GM19397 (cell line): ENCODE data around the gene CLDN9.

Experiments
- ATAC-seq: cut with Tn5 transposase; IDR thresholded peaks from one replicate; pipeline ENCODE4 v1.9.1; 2021; ENCODE audit warnings: mild to moderate bottlenecking, moderate library complexity; ENCODE audit not compliant: unreplicated experiment

The CLDN9 gene, protein sequence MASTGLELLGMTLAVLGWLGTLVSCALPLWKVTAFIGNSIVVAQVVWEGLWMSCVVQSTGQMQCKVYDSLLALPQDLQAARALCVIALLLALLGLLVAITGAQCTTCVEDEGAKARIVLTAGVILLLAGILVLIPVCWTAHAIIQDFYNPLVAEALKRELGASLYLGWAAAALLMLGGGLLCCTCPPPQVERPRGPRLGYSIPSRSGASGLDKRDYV

DNA sequence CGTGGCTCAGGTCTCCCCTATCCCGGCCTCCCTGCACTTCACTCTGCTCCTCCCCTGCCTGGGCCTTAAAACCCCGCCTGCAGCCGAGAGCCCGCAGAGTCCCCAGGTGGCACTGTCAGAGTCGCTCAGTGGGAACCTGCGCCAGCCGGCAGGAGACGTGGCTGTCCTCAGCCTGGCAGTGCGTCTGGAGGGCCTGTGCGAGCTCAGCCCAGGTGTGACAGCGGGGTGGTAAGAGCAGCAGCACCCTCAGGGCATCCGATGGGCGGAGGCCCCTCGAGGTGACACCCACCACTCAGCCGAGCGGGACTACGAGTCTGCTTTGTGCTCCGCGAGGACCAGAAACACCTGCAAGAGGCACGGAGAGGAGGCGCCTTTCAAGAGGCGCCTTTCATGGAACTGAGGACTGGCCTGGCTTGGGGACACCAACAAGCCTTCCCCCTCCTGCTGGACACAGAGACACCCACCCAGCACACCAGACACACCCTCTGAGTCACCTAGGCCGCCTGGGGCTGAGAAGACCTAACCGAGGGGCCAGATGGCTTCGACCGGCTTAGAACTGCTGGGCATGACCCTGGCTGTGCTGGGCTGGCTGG lies at the start of gene CLDN9:
Gene CLDN9 (plus strand): TSS at position 96 of the 593 bp plus-strand sequence. CDS start 440 bp downstream, at position 536.
- ATAC-seq = no peak

DNA sequence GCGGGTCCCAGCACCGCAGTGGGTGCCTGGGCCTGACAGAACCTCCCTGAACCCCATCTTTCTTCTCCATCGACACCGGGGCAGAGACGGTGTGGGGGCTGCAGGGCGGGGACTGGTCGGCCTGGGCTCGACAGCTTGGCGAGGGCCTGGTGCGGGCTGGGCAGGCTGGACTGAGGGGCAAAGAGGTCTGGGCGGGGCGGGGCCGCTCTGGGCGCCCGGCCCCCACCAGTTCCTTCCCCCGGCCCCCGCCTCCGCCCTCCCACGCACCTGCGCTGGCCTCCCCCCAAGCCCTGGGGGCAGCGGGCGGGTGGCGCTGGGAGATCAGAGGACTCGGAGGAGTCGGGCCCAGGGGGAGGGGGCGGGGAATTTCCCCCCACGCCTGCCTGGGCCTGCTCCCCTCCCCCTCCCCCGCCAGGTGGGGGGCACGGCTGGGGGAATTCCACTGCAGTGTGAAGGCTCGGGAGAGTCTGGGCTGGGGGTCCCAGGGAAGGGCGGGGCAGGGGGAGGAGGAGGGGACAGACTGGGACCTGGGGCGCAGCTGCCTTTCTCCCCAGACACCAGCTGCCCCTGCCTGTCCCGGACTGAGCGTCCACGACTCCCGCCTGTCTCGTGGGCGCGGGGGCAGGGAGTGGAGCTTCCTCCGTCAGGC lies 49.5 kb upstream of the CLDN9 start:
- ATAC-seq = no peak

DNA sequence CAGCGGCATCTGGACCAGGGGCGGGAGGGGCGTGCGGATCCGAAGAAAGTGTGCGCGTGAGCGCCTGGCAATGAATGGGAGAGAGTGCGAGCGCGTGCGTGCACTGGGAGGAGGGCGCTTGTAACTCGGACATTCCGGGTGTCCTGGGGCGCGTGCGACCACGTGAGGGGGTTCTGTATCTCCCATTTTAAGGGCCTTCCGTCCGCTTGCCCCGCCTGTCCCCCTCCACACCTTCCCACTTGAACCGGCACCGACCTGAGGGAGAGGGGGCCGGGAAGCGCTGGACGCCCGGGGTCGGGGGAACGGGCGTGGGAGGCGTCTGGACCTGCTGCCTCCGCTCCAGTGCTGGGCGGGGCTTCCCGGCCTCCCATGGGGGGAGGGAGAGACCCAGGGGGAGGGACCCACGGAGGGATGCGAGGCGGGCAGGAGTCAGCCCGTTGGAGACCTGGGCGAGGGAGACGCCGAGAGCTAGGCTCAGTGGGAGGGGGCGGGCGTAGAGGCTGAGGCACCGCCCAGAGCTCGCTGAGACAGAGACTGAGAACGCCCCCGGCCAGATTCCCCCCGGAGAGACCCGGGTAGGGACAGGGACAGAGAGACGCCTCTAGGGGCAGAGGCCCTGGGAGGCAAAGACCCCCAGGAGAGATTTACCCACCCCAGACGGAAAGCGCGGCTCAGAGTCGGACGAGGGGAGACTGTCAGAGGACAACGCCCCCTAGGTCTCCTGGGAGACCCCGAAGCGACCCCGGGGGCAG lies 48.8 kb upstream of the CLDN9 start, which contains the start of gene KREMEN2:
Gene KREMEN2 (plus strand): TSS at position 553 of the 752 bp plus-strand sequence. CDS start 246 bp downstream, outside the sequence.
- no peak for ATAC-seq

DNA sequence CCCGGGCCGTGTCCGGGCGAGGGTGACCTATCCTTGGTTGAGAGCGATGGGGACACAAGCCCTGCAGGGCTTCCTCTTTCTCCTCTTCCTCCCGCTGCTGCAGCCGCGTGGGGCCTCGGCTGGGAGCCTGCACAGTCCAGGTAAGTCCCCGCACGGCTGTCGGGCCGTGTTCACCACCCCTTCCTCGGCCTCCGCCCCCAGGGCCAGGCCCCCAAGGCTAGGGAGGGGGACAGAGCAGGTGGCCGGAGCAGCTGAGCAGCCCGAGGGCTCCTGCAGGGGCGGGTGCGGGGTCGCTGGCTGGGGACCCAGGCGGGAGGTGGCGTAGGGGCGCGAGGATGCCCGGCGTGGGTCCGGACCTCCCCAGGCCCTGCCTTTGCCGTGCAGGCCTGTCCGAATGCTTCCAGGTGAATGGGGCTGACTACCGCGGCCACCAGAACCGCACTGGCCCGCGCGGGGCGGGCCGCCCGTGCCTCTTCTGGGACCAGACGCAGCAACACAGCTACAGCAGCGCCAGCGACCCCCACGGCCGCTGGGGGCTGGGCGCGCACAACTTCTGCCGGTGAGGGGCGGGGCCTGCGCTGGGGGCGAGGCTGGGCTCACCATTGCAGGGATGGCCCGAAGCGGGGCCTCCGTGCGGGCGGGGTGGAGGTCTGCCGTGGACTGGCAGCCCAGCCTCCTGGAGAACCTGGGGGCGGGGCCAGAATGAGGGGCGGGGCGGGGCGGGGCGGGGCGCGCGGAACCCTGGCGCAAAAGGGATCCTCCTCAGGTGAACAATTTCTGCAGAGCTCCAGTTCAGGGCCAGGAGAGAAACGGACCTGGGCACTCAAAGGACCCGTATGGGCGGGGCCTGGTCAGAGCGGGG lies 48.0 kb upstream of the CLDN9 start:
- ATAC-seq = no peak

DNA sequence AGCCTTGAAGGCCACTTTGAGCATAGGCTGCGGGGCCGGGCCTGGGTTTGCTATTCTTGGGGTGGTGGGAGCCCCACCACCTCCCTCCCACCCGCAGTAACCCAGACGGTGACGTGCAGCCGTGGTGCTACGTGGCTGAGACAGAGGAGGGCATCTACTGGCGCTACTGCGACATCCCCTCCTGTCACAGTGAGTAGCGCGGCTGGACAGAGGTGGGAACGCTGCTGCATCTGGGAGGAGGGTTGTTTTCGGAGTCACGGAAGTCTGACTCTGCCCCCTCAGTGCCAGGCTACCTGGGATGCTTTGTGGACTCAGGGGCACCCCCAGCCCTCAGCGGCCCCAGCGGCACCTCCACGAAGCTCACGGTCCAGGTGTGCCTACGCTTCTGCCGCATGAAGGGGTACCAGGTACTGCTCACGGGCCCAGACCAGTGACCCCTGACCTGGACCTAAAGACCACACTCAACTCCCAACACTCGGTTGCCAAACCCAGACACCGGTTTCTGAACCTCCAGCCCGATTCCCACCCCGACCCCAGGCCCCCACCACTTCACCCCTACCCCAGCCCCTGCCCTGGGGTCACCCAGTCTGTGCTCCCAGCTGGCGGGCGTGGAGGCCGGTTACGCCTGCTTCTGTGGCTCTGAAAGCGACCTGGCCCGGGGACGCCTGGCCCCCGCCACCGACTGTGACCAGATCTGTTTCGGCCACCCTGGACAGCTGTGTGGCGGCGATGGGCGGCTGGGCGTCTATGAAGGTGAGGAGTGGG lies 46.5 kb upstream of the CLDN9 start:
- no peak for ATAC-seq

DNA sequence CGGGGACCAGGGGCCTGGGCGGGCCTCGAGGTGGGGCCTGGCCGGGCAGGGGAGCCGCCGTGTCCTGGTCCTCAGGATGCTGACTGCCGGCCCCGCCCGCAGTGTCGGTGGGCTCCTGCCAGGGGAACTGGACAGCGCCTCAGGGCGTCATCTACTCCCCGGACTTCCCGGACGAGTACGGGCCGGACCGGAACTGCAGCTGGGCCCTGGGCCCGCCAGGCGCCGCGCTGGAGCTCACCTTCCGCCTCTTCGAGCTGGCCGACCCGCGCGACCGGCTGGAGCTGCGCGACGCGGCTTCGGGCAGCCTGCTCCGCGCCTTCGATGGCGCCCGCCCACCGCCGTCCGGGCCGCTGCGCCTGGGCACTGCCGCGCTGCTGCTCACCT lies 45.9 kb upstream of the CLDN9 start:
- no peak for ATAC-seq

DNA sequence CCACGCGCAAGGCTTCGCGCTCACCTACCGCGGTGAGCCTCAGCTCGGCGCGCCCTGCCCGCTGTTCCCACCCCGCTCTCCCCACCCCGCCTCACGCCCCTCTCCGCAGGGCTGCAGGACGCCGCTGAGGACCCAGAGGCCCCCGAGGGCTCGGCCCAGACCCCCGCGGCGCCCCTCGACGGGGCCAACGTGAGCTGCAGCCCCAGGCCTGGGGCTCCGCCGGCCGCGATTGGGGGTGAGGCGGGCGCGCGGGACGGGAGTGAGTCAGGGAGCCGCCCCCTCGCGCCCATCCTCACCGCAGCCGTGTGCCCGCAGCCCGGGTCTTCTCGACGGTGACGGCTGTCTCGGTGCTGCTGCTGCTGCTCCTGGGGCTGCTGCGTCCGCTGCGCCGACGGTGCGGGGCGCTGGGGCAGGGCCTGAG lies 45.5 kb upstream of the CLDN9 start:
- no peak for ATAC-seq

DNA sequence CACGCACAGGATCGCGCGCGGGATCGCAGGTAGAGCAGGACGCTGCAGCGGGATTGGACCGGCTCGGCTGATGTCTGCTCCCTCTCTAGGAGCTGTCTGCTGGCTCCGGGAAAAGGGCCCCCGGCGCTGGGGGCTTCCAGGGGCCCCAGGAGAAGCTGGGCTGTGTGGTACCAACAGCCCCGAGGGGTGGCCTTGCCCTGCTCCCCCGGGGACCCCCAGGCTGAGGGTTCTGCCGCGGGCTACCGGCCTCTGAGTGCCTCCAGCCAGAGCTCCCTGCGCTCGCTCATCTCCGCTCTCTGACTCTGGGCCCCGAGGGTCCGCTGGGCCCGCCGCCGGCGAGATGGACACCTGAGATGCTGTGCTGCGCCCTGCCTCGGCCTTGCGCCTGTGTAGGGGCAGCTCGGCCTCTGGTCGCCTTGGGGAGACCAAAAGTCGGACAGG lies 45.0 kb upstream of the CLDN9 start:
- no peak for ATAC-seq

DNA sequence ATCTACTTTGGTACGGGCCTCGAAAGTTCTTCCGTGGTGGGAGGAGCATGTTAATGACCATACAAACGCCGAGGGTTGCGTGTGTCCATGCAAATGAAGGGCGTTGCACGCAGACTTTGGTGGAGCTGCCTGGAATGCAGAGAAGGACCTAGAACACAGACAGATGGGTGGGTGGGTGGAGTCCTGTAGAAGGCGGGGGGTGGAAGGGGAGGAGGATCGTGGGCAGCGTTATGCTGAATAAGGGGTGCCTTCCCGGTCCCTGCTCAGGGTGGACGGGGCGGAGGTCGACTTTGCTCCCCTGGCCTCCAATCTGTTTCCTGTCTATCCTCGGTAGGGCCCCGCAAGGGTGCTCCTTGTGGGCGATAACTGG lies 44.4 kb upstream of the CLDN9 start:
- no peak for ATAC-seq

DNA sequence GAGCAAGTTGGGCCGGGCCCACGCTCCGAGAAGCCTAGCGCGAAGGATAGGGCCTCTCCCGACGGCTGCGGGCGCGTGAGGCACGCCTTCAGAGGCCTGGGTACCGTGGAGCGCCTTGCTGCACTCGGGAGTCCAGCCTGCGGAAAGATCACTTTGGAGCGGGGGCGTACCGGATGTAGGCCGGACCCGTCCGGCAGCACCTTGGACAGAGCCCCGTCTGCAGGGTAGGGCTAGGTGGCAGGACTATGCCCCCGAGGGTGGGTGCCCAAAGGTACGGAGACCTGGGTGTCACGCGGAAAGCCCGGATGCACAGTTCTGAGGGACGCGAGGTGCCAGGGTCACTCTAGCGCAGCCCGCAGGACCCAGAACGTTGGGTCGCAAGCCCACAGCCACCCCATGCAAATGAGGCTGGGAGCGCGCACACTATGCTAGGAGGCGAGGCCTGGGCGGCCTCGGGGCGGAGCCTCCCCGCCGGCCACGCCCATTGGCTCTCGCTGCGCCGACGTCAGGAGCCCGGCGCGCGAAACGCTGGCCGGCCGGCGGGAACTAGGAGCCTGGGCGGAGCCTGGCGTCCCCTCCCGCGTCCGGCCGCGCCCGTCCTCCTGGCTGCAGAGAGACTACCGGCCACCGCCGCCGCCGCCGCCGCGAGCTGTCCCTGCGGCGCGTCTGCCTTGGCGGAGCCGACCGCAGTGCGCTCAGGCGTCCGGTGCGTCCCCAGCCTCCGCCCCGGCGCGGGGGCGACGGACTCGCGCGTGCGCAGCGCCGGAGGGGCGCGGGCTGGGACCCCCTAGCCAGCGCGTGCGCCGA lies 43.8 kb upstream of the CLDN9 start, which contains the start of gene PAQR4:
Gene PAQR4 (plus strand): TSS at position 611 of the 807 bp plus-strand sequence. CDS start 327 bp downstream, outside the sequence.
- ATAC-seq = peak; percentile 76

DNA sequence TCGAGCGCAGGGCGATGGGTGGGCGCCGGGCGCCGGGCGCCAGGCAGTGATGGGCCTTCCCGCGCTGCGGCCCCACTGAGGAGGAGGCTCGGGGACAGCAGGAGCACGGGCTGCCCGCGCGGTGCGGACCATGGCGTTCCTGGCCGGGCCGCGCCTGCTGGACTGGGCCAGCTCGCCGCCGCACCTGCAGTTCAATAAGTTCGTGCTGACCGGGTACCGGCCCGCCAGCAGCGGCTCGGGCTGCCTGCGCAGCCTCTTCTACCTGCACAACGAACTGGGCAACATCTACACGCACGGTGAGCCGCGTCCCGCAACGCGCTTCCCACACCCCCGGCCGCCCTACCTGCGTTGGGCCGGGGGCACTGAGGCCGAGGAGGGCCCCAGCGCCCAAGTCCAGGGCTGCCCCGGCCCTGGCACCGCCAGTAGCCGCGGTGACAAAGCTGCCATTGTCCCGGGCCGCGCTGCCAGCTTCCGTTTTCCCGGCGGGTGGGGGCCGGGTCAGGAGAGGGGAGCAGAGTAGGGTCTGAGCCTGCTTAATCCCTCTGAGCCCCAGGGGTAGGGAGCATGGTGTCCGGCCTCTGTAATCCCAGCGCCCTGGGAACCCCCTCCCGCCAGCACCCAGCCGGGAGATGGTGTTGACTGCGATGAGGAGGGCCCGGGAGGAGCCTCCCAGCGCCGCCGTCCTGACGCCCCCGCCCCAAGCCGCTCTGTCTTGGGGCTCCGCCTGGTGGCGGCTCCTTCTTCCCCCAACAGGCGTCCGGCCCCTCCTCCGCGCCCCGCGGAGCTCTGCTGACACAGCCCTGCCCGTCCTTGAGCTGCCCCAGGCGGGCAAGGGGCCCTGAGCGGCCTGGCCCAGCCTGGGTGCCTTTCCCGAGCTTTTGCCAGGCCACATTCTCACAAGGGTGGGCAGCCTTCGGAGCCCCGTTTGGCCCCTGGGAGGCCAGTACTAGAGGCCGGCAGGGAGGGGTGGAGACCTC lies 42.9 kb upstream of the CLDN9 start:
- peak; percentile 18 for ATAC-seq

DNA sequence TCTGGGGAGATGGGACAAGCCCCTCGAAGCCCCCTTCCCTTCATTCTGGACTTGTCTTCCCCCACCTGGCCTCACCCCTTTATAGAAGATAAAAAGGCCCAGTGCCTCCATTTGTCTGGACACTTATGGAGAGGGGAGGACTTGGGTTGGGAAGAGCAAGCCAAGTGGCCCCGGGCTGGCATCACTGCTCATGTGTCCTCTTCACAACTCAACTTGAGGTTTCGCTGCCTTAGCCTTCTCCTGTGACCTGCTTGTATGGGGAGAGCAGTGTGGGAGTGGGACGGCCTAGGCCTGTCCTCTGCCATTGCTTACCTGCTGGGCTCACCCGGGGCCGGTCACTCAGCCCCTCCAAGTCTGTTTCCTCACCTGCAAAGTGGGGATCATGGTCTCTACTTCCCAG lies 42.2 kb upstream of the CLDN9 start:
- no peak for ATAC-seq

DNA sequence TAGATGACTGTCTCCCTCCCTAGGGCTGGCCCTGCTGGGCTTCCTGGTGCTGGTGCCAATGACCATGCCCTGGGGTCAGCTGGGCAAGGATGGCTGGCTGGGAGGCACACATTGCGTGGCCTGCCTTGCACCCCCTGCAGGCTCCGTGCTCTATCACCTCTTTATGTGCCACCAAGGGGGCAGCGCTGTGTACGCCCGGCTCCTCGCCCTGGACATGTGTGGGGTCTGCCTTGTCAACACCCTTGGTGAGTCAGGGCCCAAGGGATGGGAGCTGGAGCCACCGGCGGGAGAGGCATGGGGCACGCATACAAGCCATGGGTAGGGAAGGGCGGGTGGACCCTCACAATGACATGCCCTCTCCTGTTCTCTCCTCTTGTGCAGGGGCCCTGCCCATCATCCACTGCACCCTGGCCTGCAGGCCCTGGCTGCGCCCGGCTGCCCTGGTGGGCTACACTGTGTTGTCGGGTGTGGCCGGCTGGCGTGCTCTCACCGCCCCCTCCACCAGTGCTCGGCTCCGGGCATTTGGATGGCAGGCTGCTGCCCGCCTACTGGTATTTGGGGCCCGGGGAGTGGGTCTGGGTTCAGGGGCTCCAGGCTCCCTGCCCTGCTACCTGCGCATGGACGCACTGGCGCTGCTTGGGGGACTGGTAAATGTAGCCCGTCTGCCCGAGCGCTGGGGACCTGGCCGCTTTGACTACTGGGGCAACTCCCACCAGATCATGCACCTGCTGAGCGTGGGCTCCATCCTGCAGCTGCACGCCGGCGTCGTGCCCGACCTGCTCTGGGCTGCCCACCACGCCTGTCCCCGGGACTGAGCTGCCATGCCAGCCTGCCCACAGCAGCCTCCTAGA lies 41.4 kb upstream of the CLDN9 start:
- ATAC-seq = no peak

DNA sequence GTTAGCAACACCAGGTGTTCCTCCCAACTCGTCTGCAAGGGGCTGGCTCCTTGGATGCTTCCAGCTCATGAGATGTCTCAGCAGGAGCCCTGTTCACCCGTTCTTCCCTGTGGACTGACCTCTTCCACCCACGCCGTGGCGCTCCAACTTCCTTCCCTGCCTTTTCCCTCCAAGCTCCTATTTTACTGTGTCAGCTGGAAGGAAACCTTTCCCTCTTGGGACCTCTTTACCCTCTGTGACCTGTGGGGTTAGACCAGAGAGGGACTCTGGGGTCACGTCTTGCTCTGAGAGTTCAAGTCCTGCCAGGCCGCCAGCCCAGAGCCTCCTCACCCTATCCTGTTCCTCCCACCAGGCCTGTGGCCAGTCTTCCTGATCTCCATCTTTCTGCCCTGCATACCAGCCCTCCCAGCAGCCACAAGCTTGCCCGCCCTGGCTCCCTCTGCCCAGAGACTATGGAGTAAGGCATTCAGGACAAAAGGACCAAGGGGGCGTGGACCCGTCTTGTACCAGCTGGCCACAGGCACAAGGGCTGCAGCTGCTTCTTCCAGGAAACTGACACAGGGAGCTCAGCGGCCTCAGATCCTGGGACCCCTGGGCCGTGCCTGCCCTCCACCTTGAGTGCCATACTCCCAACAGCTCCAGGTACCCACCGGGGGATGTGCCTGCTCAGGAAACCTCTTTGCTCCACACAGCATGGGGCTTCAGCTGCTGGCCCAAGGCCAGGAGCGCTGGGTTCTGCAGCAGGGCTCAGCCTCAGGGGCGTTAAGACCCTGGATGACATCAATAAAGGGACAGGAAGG lies 40.5 kb upstream of the CLDN9 start:
- ATAC-seq = no peak

DNA sequence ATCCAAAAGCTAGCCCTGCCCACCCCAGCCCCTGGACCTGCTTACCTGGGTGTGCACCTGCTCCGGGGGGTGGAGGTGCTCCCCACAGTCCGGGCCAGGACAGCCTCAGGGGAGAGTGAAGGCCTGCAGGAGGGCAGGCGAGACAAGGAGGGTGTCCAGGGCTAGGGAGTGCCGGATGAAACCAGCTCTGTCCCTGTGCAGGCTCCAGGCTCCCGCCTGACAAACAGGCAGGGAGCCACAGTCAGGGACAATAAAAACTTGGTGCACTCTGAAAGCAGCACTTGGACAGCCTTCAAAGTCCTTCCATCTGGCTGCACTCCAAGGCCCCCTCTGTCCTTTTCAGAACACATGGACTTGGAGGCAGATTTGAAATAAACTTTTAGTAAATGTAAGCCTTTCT lies 39.6 kb upstream of the CLDN9 start:
- ATAC-seq = no peak
